ENCODE results near the gene DYSF.

Gene DYSF

DNA sequence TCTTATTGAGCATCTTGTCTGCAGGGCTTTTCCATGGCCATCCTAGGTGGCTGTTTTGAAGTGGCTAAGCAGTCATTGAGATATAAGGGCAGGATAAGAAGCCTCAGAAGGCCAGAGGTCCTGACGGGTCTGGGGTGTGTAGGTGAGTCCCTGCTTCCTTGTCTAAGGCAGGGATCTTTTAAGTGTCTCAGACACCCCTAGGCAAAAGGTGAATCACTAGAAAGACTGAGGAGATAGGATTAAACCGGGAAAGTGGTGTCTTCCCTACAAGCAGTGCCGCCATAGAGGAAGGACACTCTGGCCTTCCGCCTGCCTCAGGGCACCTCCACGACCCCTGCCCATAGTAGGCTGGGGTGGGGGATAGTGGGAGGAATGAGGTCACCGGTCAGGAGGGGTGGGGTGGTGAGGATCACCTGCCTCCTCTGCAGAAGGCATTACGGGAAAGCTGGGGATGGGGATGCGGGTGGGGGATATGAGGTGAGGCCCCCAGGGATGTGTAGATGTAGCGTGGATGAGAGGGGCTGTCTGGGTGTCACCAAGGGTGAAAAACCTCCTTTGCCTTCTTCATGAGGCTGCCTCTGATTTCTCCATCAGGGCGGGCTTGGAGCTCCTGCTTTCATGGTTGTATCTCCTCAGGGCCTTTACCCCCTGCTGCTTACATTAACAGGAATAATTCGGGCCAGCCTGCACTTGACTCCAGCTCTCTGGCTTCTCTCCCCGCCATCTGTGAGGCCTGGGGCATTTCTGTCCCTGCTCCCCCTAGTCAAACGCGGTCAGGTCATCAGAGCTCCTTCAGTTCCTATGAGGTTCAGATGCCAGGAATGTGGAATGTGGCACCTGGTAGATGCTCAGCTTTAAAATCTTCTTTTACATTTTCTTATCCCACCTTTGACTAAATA is 244.0 kb downstream of the DYSF start:
- FAIRE-seq (no peak), DNase-seq (ENCODE audit: insufficient read length) (no peak)
- TF ChIP-seq POLR2AphosphoS5 (IDR thresholded peaks at IDR 0.05; ENCODE audit: low read depth, low read length): no peak
- TF ChIP-seq POLR2A (IDR thresholded peaks at IDR 0.05; ENCODE audit: low read depth, low read length): no peak
- no peak for TF ChIP-seq TAF1 (IDR thresholded peaks at IDR 0.05; ENCODE audit: borderline replicate concordance, low read depth, low read length)

DNA sequence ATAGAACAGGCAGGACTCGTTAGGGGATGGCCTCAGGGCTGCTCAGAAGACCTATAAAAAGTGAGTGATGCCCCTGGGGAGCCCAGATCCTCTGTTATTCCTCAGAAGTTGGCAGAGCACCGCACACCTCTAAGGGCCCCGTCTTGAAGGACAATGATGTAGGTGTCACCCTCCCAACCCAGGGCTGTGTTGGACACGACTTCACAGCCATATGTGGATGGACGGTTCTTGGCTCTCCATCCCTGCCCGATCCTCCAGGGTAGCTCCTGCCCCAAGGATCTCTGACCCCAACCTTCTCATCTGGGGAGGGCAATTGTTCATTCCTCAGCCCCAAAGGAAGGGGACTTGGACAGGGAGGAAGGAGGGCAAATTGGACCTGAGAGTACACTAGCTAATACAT is 246.1 kb downstream of the DYSF start:
- no peak for DNase-seq (ENCODE audit: insufficient read length)
- TF ChIP-seq POLR2A (IDR thresholded peaks at IDR 0.05; ENCODE audit: low read depth, low read length) (no peak), POLR2AphosphoS5 (IDR thresholded peaks at IDR 0.05; ENCODE audit: low read depth, low read length) (no peak), TAF1 (IDR thresholded peaks at IDR 0.05; ENCODE audit: borderline replicate concordance, low read depth, low read length) (no peak)
- FAIRE-seq: no peak

DNA sequence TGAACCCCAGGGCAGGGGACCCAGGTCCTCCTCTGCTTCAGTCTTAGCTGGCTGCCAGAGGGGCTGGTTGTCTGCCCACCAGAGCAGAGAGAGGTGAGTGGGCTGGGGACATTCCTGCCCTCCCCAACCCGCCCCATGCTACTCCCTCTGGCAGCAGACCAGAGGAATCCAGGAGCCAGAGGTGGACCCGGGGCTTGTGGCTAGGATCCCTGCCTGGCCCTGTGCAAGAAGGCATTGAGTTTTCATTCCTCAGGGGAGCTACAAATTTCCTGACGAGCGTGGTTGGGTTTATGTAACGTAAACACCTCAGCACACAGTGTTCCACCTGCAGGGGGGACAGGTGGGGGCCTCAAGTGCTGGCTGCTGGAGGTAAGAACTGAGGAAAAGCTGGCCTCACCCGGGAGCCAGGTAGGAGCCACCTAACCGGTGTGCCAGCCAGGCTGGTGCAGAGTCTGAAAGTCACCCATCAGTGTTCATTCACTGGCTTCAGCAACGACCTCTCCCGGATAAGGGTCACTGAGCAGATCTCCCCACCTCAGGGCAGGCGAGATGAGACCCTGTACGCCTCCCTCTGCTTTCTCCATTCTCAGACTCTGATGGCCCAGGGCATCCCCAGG is 246.8 kb downstream of the DYSF start:
- DNase-seq (ENCODE audit: insufficient read length) (no peak), FAIRE-seq (no peak)
- TF ChIP-seq TAF1 (IDR thresholded peaks at IDR 0.05; ENCODE audit: borderline replicate concordance, low read depth, low read length) (no peak), POLR2A (IDR thresholded peaks at IDR 0.05; ENCODE audit: low read depth, low read length) (no peak), POLR2AphosphoS5 (IDR thresholded peaks at IDR 0.05; ENCODE audit: low read depth, low read length) (no peak)

DNA sequence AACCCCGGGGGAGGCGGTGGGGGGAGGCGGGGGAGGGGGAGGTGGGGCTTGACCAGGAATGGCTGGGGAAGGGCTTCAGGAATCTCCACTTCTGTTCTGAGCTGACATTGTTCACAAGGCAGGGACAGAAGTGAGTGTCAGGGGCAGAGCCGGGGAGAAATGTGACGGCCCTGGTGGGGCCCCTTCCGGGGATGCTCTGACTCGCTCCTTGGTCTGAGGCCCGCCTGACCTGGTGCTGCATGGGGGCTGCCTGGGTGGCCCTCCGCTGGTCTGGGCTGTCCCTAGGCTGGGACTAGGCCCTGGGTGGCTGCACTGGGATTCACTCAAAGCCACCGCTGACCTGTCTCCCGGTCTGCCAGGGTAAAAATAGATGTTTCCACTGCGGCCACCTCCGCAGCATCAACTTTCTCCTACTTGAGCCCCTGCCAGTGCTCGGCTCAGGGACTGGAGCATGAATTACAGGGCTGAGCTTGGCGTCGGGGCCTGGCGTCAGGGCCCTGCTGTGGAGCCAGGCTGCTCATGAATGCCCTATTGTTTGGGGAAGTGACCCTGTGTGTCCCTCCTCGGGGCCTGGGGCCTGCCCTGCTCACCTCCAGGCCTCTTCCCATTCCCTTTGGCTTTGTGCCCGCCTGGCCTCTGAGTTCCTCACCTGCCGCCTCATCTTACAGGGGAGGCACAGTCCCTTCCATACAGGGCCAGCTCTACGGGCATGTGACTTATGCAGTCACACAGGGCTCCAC is 247.5 kb downstream of the DYSF start:
- DNase-seq (ENCODE audit: insufficient read length): no peak
- TF ChIP-seq TAF1 (IDR thresholded peaks at IDR 0.05; ENCODE audit: borderline replicate concordance, low read depth, low read length) (no peak), POLR2A (IDR thresholded peaks at IDR 0.05; ENCODE audit: low read depth, low read length) (no peak), POLR2AphosphoS5 (IDR thresholded peaks at IDR 0.05; ENCODE audit: low read depth, low read length) (no peak)
- no peak for FAIRE-seq

DNA sequence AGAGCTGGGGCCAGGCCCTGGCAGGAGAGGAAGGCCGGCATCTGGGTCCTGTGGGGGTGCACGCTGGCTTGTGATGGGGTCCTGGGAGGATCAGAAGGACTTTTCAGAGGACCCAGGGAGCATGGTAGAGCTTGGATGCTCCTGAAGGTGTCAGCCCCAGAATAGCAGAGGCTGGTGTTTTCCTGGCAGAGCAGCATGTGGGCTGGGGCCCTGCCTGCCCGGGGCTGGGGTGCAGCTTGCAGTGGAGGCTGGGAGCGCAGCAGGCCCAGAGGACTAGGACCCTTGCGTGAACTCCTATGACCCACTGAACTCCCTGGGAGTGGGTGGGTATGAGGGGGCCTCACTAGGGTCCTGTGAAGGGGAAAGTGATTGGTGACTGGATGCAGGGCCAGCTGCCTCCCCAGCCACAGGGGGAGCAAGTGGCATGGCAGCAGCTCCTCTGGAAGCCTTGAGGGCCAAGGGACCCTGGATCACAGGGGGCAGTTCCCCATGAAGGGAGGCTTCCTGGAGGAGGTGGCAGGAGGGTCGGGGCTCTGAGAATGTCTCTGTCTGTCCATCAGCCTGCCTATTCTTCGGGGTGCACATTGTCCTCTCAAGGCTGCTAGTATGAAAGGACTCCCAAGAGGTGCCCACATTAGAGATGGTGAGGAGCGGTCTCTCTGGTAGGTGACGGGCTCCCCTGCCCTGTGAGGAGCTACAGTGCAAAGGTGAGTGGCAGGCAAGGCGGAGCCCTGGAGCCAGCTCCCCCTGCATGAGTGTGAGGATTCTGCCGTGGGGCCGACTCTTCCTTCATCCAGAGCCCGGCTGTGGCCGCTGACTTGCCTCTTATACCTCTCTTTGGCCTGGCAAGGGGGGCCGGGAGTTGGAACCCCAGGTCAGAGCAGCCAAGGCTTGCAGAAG is 249.0 kb downstream of the DYSF start:
- FAIRE-seq: no peak
- TF ChIP-seq POLR2A (IDR thresholded peaks at IDR 0.05; ENCODE audit: low read depth, low read length) (no peak), POLR2AphosphoS5 (IDR thresholded peaks at IDR 0.05; ENCODE audit: low read depth, low read length) (no peak), TAF1 (IDR thresholded peaks at IDR 0.05; ENCODE audit: borderline replicate concordance, low read depth, low read length) (no peak)
- no peak for DNase-seq (ENCODE audit: insufficient read length)

DNA sequence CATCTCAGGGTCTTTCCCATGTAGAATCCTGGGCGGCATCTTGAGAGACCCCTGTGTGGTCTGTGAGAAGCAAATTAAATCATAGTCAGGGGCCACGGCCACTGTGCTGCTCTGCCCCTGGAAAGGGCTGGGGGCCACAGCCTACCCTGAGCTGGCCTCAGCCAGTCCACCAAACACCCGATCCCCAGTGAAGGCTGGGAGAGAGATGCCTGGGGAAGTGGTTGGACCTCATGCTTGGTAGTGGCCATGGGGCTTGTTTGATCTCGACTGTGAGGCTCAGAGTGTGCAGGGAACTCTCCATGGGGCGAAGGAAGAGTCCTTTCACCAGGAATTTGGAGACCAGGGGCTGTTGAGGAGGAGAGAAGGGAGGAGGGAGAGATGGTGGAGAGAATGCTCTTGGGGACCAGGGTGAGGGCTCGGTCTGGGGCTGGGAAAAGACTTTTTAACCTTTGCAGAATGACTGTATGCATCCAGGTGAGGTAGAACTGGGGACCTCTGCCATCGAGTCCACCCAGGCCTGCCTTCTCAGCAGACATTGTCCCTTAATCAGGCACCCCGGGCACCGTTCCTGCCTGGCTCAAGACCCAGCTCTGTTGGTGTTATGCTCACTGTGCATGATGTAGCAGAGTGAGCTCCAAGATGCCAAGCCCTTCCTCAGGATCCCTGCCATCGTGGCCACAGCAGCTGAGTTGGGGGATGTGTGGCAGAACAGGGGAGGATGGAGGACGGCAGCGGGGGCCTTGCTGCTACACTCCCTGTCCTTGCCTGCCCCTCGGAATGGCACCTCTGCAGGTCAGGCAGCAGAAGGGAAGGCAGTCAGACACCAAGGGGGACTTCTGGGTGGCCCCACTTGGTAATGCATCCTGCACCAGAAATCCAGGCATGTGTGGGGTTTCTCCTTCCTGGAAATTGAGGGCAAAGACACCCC is 249.9 kb downstream of the DYSF start:
- DNase-seq (ENCODE audit: insufficient read length) (no peak), FAIRE-seq (no peak)
- TF ChIP-seq TAF1 (IDR thresholded peaks at IDR 0.05; ENCODE audit: borderline replicate concordance, low read depth, low read length) (no peak), POLR2A (IDR thresholded peaks at IDR 0.05; ENCODE audit: low read depth, low read length) (no peak), POLR2AphosphoS5 (IDR thresholded peaks at IDR 0.05; ENCODE audit: low read depth, low read length) (no peak)

DNA sequence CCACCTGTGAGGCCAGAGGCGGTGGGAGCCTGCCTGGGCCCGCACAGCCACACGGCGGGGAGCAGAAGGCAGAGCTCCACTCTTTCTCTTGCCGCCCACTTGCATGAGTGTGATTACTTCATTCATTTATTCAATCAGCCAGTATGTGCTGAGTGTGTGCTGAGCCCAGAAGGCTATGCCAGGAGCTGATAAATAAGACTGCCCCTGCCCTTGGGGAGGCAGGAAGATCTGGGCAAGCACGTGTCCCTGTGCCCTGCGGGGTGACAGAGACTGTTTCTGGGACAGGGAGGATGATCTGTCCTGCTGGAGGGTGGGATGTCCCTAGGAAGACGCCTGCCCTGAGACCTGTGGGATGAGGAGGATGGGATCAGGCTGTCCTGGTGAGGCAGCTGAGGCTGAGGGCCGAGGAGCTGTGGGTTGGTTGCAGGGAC is 250.8 kb downstream of the DYSF start:
- TF ChIP-seq TAF1 (IDR thresholded peaks at IDR 0.05; ENCODE audit: borderline replicate concordance, low read depth, low read length) (no peak), POLR2AphosphoS5 (IDR thresholded peaks at IDR 0.05; ENCODE audit: low read depth, low read length) (no peak), POLR2A (IDR thresholded peaks at IDR 0.05; ENCODE audit: low read depth, low read length) (no peak)
- no peak for FAIRE-seq
- DNase-seq (ENCODE audit: insufficient read length): no peak

DNA sequence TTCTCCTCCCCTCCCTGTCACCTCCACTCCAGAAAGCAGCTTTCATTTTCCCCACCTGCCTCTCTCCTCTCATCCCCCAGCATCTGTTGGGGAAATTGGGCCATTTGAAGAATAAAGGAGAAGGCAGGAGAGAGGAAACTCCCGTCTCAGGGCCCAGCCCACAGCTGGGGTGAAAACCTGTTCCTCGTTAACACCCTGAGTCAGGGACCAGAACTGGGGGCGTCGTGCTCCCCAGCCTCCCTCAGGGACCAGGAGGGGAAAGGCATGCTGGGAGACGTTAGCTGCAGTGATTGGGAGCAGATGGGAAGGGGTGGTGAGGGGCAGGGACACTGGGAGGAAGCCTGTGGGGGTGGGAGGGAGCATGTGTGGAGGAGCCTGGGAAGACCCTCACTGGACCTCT is 251.3 kb downstream of the DYSF start:
- no peak for FAIRE-seq
- no peak for TF ChIP-seq TAF1 (IDR thresholded peaks at IDR 0.05; ENCODE audit: borderline replicate concordance, low read depth, low read length)
- no peak for TF ChIP-seq POLR2A (IDR thresholded peaks at IDR 0.05; ENCODE audit: low read depth, low read length)
- no peak for TF ChIP-seq POLR2AphosphoS5 (IDR thresholded peaks at IDR 0.05; ENCODE audit: low read depth, low read length)
- no peak for DNase-seq (ENCODE audit: insufficient read length)

DNA sequence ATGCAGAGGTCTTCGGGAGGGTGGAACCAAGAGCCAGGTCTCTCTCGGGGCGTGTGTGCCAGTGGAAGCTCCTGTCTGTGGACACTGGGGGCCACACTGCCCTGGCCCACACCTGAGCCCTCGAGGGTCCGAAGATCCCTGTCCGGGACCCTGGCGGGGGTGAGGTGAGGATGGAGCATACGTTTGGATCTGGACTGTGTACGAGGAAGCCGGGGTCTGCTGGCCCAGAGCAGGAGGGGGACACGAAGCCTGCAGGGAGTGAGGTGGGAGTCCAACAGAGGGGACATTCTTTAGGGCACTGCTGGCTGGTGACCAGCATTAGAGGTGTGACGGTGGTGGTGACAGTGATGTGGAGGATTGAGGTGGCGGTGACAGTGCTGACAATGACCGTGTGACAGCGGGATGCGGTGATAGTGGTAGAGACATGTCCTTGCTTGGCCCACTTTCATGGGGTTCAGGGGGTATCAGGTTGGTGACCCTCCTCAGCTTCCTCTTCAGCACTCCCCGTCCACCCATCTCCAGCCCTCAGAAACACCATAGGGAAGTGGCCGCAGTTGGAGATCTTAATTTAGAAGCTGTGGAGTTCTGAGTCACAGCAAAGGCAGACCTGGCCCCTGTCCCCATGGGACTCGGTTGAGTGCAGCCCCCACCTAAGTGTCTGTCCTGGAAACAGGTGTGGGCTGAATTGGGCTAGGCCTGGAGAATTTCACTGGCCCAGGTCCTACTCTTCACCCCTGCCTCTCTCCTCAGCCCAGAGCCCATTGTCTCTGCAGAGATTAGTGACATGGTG is 252.0 kb downstream of the DYSF start:
- TF ChIP-seq TAF1 (IDR thresholded peaks at IDR 0.05; ENCODE audit: borderline replicate concordance, low read depth, low read length) (no peak), POLR2AphosphoS5 (IDR thresholded peaks at IDR 0.05; ENCODE audit: low read depth, low read length) (no peak), POLR2A (IDR thresholded peaks at IDR 0.05; ENCODE audit: low read depth, low read length) (no peak)
- DNase-seq (ENCODE audit: insufficient read length) (no peak), FAIRE-seq (no peak)
